Inferior parietal cortex (tissue), 1 donor: Measurements from ENCODE around the gene PLEKHJ1.
"Not testable (repeated sequence)": the region's sequence is repeated elsewhere in the genome, so short reads cannot be mapped to it uniquely, and the experiment has no call there.

Experiments
- DNase-seq: peaks from one replicate; pipeline ENCODE4 v3.0.0-alpha.2; 2016; ENCODE audit errors: extremely low spot score

PLEKHJ1 gene

GRCh38 chr19:2219726-2220125 is 16.4 kb downstream of the PLEKHJ1 start:
- DNase-seq = no peak

GRCh38 chr19:2217591-2217990 is 18.5 kb downstream of the PLEKHJ1 start:
- DNase-seq = no peak

GRCh38 chr19:2216361-2217225 is 19.5 kb downstream of the PLEKHJ1 start:
- no peak for DNase-seq

- no peak for DNase-seq
These were observed 20.8 kb downstream of the PLEKHJ1 start for GRCh38 chr19:2215281-2215751.

DNA sequence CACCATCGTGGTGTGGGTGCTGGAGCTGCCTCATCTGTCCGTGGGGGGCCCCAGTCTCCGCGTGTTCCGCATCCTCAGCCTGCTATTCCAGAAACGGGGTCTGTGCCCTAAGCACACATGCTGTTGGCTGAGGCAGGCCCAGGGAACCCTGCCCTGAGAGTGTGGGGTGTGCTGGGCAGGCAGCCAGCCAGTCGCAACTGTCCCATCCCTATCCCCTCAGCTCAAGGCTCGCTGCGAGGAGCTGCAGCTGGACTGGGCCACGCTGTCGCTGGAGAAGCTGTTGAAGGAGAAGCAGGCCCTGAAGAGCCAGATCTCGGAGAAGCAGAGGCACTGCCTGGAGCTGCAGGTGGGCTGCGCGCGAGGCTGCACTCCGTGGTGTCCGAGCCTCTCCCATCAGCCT is 21.9 kb downstream of the PLEKHJ1 start:
- no peak for DNase-seq

- DNase-seq = no peak
These were observed 22.3 kb downstream of the PLEKHJ1 start for GRCh38 chr19:2213799-2214198.

- no peak for DNase-seq
These were observed 23.0 kb downstream of the PLEKHJ1 start for GRCh38 chr19:2212861-2213711.

DNA sequence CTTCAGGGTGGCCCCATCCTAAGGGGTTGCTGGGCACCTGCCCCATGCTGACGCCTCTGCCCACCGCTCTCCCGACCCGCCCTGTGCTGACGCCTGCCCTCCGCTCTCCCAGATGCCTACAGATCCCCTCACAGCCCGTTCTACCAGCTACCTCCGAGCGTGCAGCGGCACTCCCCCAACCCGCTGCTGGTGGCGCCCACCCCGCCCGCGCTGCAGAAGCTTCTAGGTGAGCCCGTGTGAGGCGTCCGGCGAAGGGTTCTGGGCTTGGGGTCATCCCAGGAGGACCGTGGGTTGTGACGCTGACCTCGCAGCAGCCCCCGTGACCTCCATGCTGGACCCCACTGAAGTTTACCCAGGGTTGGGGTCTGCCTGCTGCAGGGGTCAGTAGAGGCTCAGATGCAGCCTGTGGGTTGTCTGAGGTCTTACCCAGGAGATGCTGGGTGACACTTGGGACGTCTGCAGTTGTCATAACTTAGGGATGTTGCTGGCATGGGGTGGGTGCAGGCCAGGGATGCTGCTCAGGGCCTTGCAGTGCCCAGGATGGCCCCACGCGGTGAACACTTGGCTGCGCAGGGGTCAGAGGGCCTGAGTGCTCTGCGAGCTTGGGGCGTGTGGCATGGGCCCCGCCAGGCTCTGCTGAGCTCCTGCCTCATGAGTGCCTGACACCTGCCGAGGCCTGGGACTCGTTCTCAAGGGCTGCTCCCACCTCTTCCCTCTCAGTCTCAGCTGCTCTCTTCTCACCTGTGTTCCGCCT is 25.0 kb downstream of the PLEKHJ1 start:
- DNase-seq = no peak

GRCh38 chr19:2210206-2210605 is 25.9 kb downstream of the PLEKHJ1 start:
- DNase-seq = no peak

GRCh38 chr19:2209408-2209807 is 26.7 kb downstream of the PLEKHJ1 start:
- no peak for DNase-seq

DNA sequence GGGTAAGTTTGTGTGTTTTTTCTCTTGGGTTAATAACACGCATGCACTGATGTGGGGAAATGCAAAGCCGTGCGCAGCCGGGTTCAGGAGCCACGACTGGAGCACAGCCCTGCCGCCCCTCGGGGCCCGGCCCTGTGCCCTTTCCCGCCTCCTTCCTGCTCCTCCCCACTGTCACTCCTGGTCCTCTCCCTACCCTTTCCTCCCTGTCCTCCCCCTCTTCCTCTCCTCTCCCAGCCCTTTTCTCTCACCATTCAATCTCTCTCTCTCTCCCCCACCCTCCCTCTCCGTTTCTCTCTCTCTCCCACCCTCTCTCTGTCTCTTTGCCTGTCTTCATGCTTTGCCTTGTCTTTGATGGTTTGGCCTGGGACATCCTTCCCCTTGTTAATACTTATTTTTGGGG is 27.2 kb downstream of the PLEKHJ1 start:
- no peak for DNase-seq

GRCh38 chr19:2207991-2208860 is 27.9 kb downstream of the PLEKHJ1 start:
- DNase-seq = no peak

GRCh38 chr19:2207008-2207407 is 29.1 kb downstream of the PLEKHJ1 start:
- DNase-seq = no peak

DNA sequence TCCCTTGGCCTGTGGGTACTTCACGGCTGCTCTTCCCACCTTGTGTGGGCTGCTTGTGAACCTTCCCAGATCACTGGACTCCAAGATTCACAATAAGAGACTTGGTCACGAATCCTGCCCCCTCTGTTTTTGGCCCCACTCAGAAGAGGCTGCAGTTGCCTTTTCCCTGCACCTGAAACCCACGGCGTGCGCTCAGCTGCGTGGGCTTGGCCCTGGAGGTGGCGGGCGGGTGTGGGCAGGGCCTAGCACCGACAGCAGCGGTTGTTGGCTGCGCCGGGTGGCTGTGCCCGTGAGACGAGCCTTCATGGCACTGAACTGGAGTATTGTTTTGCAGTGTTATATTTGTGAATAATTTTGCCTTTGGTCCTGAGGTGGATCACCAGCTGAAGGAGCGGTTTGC is 33.8 kb downstream of the PLEKHJ1 start:
- DNase-seq = no peak

DNA sequence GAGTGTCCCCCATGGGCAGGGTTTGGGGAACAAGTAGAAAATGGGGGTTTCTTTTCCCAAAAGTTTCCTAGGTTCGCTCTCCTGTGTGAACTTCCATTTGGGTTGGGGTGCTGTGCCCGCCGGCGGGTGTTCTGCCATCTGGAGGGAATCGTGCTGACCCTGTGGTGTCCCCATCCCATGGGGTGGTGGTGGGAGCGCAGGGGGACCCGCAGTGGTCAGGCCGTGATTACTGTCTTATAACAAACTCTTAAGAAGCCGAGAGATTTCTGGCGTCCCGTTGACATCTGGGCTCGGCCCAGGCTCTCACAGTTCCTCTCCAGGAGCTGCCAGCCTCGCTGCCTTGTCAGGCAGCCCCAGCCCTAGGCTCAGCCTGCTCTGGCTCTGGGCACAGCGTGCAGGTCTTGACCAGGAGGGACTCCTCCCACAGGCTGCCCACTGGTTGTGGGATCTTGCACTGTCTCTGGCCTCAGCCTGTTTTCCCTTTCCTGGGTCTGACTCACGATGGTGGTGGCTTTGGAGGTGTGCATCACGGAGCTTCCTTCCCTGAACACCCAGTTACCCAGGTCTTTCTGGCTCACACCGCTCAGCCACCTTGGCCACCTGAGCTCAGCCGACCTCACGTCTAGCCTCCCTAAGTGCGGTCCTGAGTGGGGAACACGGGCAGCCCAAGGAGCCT is 34.5 kb downstream of the PLEKHJ1 start:
- DNase-seq = no peak

DNA sequence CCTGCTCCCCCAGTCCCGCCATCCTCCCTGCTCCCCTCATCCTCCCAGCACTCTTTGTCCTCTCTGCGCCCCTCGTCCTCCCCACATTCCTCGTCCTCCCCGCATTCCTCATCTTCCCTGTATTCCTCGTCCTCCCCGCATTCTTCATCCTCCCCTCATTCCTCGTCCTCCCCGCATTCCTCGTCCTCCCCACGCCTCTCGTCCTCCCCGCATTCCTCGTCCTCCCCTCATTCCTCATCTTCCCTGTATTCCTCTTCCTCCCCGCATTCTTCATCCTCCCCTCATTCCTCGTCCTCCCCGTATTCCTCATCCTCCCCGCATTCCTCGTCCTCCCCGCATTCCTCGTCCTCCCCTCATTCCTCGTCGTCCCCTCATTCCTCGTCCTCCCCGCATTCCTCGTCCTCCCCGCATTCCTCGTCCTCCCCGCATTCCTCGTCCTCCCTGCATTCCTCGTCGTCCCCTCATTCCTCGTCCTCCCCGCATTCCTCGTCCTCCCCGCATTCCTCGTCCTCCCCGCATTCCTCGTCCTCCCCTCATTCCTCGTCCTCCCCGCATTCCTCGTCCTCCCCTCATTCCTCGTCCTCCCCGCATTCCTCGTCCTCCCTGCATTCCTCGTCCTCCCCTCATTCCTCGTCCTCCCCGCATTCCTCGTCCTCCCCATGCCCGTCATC is 35.4 kb downstream of the PLEKHJ1 start:
- DNase-seq = not testable (repeated sequence)

DNA sequence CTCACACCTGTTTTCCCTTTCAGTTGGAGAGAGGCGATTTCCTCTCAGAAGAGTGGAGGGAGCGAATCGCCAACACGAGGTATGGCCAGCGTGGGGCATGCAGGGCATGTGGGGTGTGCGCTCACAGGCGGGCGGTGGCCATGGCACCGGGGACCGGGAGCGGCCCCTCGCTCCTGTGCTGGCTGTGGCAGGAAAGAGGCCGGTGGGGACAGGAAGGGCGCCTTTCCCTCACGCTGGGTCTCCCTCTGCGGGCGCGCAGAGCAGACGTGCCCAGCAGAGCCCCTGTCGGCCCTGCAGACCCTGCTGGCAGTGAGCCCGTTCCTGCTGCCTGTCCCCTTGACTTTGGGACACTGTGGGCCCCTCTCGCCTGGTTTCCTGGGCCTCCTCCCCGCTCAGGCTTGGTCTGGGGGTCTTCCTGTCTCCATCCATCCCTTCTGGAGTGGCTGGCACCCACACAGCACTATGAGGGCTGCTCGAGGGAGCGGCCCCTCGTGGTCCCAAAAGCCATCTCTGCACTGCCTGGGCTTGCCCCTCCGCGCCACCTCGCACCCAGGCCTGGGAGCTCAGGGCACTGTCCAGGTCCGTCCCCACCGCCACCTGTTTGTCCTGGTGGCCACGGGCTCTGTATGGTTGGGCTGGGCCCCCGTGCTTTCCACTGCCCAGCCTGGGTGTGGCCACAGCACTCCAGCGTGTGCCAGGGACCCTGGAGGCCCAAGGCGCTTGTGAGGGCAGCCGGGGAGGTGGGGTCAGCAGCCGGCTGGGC is 36.1 kb downstream of the PLEKHJ1 start:
- no peak for DNase-seq

DNA sequence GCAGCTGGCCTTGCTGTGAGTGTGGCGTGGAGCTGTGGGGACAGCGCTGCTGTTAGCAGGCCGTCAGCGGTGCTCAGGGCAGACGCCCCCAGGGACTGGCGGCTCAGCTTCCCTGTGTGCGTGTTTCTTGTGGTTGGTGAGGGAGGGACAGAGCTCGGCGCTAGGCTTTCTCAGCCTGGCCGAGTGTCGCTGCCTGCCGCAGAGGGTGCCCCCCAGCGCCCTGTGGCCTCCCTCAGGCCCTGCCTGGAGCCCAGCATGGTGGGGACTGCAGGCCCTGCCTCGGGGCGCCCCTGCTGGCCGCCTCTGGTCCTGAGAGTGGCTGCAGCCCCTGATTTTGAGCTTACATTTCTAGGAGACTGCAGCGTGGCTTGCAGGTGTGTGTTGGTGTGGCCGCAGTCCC is 36.9 kb downstream of the PLEKHJ1 start:
- no peak for DNase-seq

DNA sequence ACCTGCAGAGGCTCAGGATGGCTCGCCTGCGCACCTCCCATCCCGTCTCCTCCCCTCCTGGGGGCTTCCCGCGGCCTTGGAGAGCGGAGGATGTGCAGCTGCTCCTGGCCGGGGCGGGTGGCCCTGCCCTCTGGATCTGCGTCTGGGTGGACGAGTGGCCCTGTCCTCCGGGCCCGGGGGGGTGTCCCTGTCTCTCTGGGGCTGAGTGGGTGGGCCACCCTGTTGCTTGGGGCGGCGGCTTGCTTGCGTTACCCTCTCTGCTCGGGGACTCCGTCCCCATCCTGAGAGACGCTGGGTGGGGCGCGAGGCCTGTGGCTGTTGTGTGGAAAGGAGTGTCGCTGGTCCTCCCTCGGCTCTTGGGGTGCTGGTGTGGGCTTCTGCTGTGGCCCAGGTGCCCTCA is 37.8 kb downstream of the PLEKHJ1 start:
- no peak for DNase-seq
